ENCODE data around the gene COL1A1.

The COL1A1 gene

DNA sequence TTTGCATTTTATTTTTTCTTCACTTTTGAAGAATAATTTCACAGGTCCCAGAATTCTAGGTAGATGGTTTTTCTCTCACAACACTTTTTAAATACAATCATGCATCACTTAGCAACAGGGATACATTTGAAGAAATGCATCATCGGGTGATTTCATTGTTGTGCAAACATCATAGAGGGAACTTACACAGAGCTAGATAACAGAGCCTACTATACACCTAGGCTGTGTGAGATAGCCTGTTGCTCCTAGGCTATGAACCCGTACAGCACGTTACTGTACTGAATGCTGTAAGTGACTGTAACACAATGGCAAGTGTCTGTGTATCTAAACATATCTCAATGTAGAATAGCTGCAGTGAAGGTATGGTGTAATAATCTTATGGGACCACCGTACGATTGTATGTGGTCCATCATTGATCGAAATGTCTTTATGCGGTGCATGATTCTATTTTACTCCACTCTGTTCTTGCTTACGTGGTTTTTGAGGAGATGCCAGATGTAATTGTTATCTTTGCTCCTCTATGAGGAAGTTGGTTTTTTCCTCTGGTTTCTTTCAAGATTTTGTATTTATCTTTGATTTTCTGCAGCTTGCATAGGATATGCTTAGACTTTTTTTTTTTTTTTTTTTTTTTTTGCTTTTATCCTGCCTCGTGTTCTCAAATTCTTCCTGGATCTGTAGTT, 37.3 kb upstream of the COL1A1 start:
- no peak for TF ChIP-seq FOXP2 (optimal IDR thresholded peaks at IDR 0.05; ENCODE audit: borderline replicate concordance, extremely low read depth, extremely low read length, insufficient read depth)

DNA sequence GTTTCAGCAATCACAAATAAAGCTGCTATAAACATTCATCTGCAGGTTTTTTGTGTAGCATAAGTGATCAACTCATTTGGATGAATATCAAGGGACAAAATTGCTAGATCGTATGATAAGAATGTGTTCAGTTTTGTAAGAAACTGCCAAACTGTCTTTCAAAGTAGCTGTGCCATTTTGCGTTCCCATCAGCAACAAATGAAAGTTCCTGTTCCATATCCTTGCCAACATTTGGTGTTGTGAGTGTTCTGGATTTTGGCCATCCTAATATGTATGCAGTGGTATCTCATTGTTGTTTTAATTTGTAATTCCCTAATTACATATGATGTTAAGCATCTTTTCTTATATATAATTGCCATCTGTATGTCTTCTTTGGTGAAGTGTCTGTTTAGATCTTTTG, 36.5 kb upstream of the COL1A1 start:
- TF ChIP-seq, protein P1, sequence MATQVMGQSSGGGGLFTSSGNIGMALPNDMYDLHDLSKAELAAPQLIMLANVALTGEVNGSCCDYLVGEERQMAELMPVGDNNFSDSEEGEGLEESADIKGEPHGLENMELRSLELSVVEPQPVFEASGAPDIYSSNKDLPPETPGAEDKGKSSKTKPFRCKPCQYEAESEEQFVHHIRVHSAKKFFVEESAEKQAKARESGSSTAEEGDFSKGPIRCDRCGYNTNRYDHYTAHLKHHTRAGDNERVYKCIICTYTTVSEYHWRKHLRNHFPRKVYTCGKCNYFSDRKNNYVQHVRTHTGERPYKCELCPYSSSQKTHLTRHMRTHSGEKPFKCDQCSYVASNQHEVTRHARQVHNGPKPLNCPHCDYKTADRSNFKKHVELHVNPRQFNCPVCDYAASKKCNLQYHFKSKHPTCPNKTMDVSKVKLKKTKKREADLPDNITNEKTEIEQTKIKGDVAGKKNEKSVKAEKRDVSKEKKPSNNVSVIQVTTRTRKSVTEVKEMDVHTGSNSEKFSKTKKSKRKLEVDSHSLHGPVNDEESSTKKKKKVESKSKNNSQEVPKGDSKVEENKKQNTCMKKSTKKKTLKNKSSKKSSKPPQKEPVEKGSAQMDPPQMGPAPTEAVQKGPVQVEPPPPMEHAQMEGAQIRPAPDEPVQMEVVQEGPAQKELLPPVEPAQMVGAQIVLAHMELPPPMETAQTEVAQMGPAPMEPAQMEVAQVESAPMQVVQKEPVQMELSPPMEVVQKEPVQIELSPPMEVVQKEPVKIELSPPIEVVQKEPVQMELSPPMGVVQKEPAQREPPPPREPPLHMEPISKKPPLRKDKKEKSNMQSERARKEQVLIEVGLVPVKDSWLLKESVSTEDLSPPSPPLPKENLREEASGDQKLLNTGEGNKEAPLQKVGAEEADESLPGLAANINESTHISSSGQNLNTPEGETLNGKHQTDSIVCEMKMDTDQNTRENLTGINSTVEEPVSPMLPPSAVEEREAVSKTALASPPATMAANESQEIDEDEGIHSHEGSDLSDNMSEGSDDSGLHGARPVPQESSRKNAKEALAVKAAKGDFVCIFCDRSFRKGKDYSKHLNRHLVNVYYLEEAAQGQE (IDR thresholded peaks at IDR 0.05; ENCODE audit: insufficient read depth in 1 of 2, low read depth in 2 of 2, low read length in 2 of 2) = no peak
- TF ChIP-seq TAF1 (IDR thresholded peaks at IDR 0.05; ENCODE audit: borderline replicate concordance, insufficient read depth, low read length) = no peak

DNA sequence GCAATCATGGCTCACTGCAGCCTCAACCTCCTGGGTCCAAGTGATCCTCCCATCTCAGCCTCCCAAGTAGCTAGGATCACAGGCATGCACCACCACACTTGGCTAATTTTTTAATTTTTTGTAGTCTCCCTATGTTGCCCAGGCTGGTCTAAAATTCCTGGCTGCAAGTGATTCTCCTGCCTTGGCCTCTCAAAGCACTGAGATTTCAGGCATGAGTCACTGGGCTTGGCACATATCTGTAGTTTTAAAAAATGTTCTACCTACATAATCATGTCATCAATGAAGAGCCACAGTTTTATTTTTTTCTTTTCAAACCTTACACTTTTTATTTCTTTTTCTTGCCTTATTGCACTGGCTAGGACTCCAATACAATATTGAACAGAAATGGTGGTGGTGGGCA, 33.1 kb upstream of the COL1A1 start:
- TF ChIP-seq TAF1 (IDR thresholded peaks at IDR 0.05; ENCODE audit: borderline replicate concordance, insufficient read depth, low read length) = no peak
- TF ChIP-seq FOXP2 (optimal IDR thresholded peaks at IDR 0.05; ENCODE audit: borderline replicate concordance, extremely low read depth, extremely low read length, insufficient read depth) = no peak
- no peak for TF ChIP-seq SIN3A (IDR thresholded peaks at IDR 0.05; ENCODE audit: borderline replicate concordance, insufficient read depth, low read length)
- TF ChIP-seq, protein P1 (IDR thresholded peaks at IDR 0.05; ENCODE audit: insufficient read depth in 1 of 2, low read depth in 2 of 2, low read length in 2 of 2) = no peak
- no peak for TF ChIP-seq POLR2AphosphoS5 (IDR thresholded peaks at IDR 0.05; ENCODE audit: low read depth, low read length)

DNA sequence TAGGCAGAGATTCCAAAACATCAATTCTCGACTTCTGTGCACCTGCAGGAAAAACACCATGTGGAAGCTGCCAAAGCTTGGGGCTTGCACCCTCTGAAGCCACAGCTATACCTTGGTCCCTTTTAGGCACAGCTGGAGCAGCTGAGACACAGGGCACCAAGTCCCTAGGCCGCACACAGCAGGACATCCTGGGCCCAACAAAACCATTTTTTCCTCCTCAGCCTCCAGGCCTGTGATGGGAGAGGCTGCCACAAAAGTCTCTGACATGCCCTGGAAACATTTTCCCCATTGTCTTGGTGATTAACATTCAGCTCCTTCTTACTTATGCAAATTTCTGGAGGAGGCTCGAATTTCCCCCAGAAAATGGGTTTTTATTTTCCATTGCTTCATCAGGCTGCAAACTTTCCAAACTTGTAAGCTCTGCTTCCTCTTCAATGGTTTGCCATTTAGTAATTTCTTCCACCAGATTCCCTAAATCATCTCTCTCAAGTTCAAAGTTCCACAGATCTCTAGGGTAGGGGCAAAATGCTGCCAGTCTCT, 24.3 kb upstream of the COL1A1 start:
- TF ChIP-seq, protein P1 (IDR thresholded peaks at IDR 0.05; ENCODE audit: insufficient read depth in 1 of 2, low read depth in 2 of 2, low read length in 2 of 2) = no peak
- no peak for TF ChIP-seq TAF1 (IDR thresholded peaks at IDR 0.05; ENCODE audit: borderline replicate concordance, insufficient read depth, low read length)
- no peak for TF ChIP-seq POLR2AphosphoS5 (IDR thresholded peaks at IDR 0.05; ENCODE audit: low read depth, low read length)
- no peak for TF ChIP-seq SIN3A (IDR thresholded peaks at IDR 0.05; ENCODE audit: borderline replicate concordance, insufficient read depth, low read length)
- no peak for TF ChIP-seq FOXP2 (optimal IDR thresholded peaks at IDR 0.05; ENCODE audit: borderline replicate concordance, extremely low read depth, extremely low read length, insufficient read depth)

DNA sequence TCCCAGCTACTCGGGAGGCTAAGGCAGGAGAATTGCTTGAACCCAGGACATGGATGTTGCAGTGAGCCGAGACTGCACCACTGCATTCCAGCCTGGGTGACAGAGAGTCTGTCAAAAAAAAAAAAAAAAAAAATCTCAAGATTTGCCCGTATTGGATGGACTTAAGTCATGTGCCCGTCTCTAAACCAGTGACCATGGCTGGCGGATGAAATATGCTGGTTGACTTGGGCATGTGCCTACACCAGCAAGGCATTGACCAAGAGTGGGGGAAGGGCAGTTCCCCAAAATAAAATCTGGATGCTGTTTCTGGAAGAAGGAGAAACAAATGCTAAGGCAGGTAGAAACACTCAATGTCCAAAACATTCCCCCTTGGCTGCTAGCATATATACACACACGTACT, 21.5 kb upstream of the COL1A1 start:
- no peak for TF ChIP-seq TAF1 (IDR thresholded peaks at IDR 0.05; ENCODE audit: borderline replicate concordance, insufficient read depth, low read length)
- no peak for TF ChIP-seq POLR2AphosphoS5 (IDR thresholded peaks at IDR 0.05; ENCODE audit: low read depth, low read length)

DNA sequence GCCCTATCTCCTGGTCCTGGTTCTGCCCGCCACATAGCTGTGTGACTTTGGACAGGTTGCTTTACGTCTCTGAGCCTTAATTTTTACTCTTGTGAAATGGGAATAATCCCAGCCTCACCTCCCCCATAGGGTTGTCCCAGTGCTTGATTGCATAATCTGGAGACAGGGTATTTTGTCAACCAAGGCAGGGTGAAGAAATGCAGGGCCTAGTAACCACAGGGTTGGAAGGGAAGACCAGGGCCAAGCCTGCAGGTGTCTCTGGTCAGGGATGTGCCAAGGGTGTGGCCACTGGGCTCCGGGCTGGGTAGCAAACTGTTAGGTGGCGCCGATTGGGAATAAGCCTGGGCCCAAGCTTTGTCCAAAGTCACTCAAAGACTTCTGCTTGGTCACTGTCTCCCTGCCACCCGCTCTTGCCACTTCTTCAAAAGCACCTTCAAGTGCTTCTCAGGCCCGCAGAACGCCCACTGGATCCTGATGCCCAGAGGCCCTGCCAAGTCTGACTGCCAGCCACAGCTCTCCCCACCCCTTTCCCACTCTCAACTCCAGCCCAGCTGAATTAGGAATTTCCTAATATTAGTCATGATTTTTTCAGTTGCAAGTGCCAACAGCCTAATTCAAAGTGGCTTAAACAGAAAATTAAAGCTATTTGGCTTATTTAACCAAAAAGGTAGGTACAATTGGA, 20.6 kb upstream of the COL1A1 start:
- TF ChIP-seq, protein P1 (IDR thresholded peaks at IDR 0.05; ENCODE audit: insufficient read depth in 1 of 2, low read depth in 2 of 2, low read length in 2 of 2) = no peak
- TF ChIP-seq POLR2AphosphoS5 (IDR thresholded peaks at IDR 0.05; ENCODE audit: low read depth, low read length) (no peak), FOXP2 (optimal IDR thresholded peaks at IDR 0.05; ENCODE audit: borderline replicate concordance, extremely low read depth, extremely low read length, insufficient read depth) (no peak), SIN3A (IDR thresholded peaks at IDR 0.05; ENCODE audit: borderline replicate concordance, insufficient read depth, low read length) (no peak), TAF1 (IDR thresholded peaks at IDR 0.05; ENCODE audit: borderline replicate concordance, insufficient read depth, low read length) (no peak)

All from PFSK-1 (cell line).